ENCODE measurements around the gene MYO1D. TPM values are rescaled to one million over a fixed set of nuclear protein-coding genes. Genes with fewer than 3 reads are reported as not detected.

Gene MYO1D
- total RNA-seq, 2 experiments from 2014 or later, result 2.2 to 2.3 TPM

GRCh38 chr17:32558326-32558955 is 318.5 kb downstream of the MYO1D start:
- Mint-ChIP-seq H3K27me3 (ENCODE audit: low read depth) (no peaks in the 10 kb centered on the region), H3K9me3 (ENCODE audit: insufficient read depth) (no peaks in the 10 kb centered on the region), H3K4me3 (peak overlapping the region; percentile 2), H3K4me1 (ENCODE audit: low read depth) (peaks cover 47% of the 10 kb centered on the region), H3K27ac (peak overlapping the region; percentile 53), H3K36me3 (ENCODE audit: low read depth) (no peaks in the 10 kb centered on the region)
- ChIA-PET POLR2A (interaction anchor here (0.8 kb wide), 1 partner anchor 16 kb away, joined by 3 read pairs; no protein-coding TSS in a partner anchor), CTCF (interaction anchor here (0.9 to 1.3 kb wide), 3 partner anchors 8 to 114 kb away, joined by 3 to 6 read pairs (median 3); partner anchors contain the start of gene PSMD11)
- ATAC-seq (peak; percentile 57), DNase-seq (no peak)

- ATAC-seq (no peak), DNase-seq (no peak)
- H3K27me3 Mint-ChIP-seq (ENCODE audit: low read depth), result no peaks in the 10 kb centered on the region
- no peak overlapping the region for H3K27ac Mint-ChIP-seq
- peaks cover 74% of the 10 kb centered on the region for H3K4me1 Mint-ChIP-seq (ENCODE audit: low read depth)
- no peaks in the 10 kb centered on the region for H3K36me3 Mint-ChIP-seq (ENCODE audit: low read depth)
- no peak overlapping the region for H3K4me3 Mint-ChIP-seq
- ChIA-PET CTCF (interaction anchor here (1.0 to 1.2 kb wide), 2 partner anchors 94 kb away, joined by 3 read pairs; no protein-coding TSS in a partner anchor), POLR2A (interaction anchor here (0.6 kb wide), 1 partner anchor 216 kb away, joined by 4 read pairs; no protein-coding TSS in a partner anchor)
- H3K9me3 Mint-ChIP-seq (ENCODE audit: insufficient read depth), result no peaks in the 10 kb centered on the region
Observed at GRCh38 chr17:32555611-32556310, 321.2 kb downstream of the MYO1D start.

GRCh38 chr17:32553168-32553567 is 323.8 kb downstream of the MYO1D start:
- ChIA-PET POLR2A (no interaction called here), CTCF (interaction anchor here (1.0 to 1.4 kb wide), 3 partner anchors 29 to 66 kb away, joined by 3 to 4 read pairs (median 3); partner anchors contain the start of gene CDK5R1)
- no peaks in the 10 kb centered on the region for H3K27me3 Mint-ChIP-seq (ENCODE audit: low read depth)
- H3K4me3 Mint-ChIP-seq, result no peak overlapping the region
- no peak overlapping the region for H3K27ac Mint-ChIP-seq
- no peaks in the 10 kb centered on the region for H3K9me3 Mint-ChIP-seq (ENCODE audit: insufficient read depth)
- no peaks in the 10 kb centered on the region for H3K36me3 Mint-ChIP-seq (ENCODE audit: low read depth)
- ATAC-seq (no peak), DNase-seq (no peak)
- H3K4me1 Mint-ChIP-seq (ENCODE audit: low read depth), result peaks cover 65% of the 10 kb centered on the region

GRCh38 chr17:32552280-32552679 is 324.6 kb downstream of the MYO1D start:
- Mint-ChIP-seq H3K36me3 (ENCODE audit: low read depth) (no peaks in the 10 kb centered on the region), H3K9me3 (ENCODE audit: insufficient read depth) (no peaks in the 10 kb centered on the region), H3K4me3 (no peak overlapping the region), H3K27me3 (ENCODE audit: low read depth) (no peaks in the 10 kb centered on the region), H3K4me1 (ENCODE audit: low read depth) (peaks cover 58% of the 10 kb centered on the region), H3K27ac (peak overlapping the region; percentile 39)
- POLR2A ChIA-PET, result no interaction called here
- ATAC-seq, result no peak
- DNase-seq, result no peak
- CTCF ChIA-PET, result interaction anchor here (1.0 to 1.3 kb wide), 2 partner anchors 28 to 56 kb away, joined by 3 to 4 read pairs; no protein-coding TSS in a partner anchor

GRCh38 chr17:32551186-32551955 is 325.6 kb downstream of the MYO1D start:
- no peaks in the 10 kb centered on the region for H3K9me3 Mint-ChIP-seq (ENCODE audit: insufficient read depth)
- H3K4me3 Mint-ChIP-seq, result peak overlapping the region; percentile 42
- CTCF ChIA-PET, result interaction anchor here (0.8 to 2.0 kb wide), 7 partner anchors 12 to 232 kb away, joined by 3 to 7 read pairs (median 4); no protein-coding TSS in a partner anchor
- POLR2A ChIA-PET, result interaction anchor here (0.8 to 1.5 kb wide), 4 partner anchors 10 to 68 kb away, joined by 3 read pairs; no protein-coding TSS in a partner anchor
- peak; percentile 96 for ATAC-seq
- no peaks in the 10 kb centered on the region for H3K36me3 Mint-ChIP-seq (ENCODE audit: low read depth)
- H3K27ac Mint-ChIP-seq, result peak overlapping the region; percentile 83
- peaks cover 55% of the 10 kb centered on the region for H3K4me1 Mint-ChIP-seq (ENCODE audit: low read depth)
- peak; percentile 49 for DNase-seq
- no peaks in the 10 kb centered on the region for H3K27me3 Mint-ChIP-seq (ENCODE audit: low read depth)

- no peak for ATAC-seq
- Mint-ChIP-seq H3K27ac (no peak overlapping the region), H3K9me3 (ENCODE audit: insufficient read depth) (no peaks in the 10 kb centered on the region), H3K4me3 (no peak overlapping the region), H3K4me1 (ENCODE audit: low read depth) (peaks cover 41% of the 10 kb centered on the region), H3K36me3 (ENCODE audit: low read depth) (no peaks in the 10 kb centered on the region), H3K27me3 (ENCODE audit: low read depth) (no peaks in the 10 kb centered on the region)
- no peak for DNase-seq
- CTCF ChIA-PET, result interaction anchor here (0.8 to 2.0 kb wide), 3 partner anchors 25 to 87 kb away, joined by 3 to 7 read pairs (median 4); no protein-coding TSS in a partner anchor
- POLR2A ChIA-PET, result interaction anchor here (1.1 to 1.5 kb wide), 2 partner anchors 30 to 40 kb away, joined by 3 read pairs; no protein-coding TSS in a partner anchor
Observed at GRCh38 chr17:32549559-32549958, 327.4 kb downstream of the MYO1D start.

- H3K27ac Mint-ChIP-seq, result no peak overlapping the region
- no peaks in the 10 kb centered on the region for H3K36me3 Mint-ChIP-seq (ENCODE audit: low read depth)
- H3K4me1 Mint-ChIP-seq (ENCODE audit: low read depth), result peaks cover 8% of the 10 kb centered on the region
- ATAC-seq, result no peak
- H3K27me3 Mint-ChIP-seq (ENCODE audit: low read depth), result no peaks in the 10 kb centered on the region
- H3K4me3 Mint-ChIP-seq, result no peak overlapping the region
- POLR2A ChIA-PET, result no interaction called here
- H3K9me3 Mint-ChIP-seq (ENCODE audit: insufficient read depth), result no peaks in the 10 kb centered on the region
- DNase-seq, result no peak
- CTCF ChIA-PET, result interaction anchor here (1.4 kb wide), 2 partner anchors 13 to 113 kb away, joined by 3 to 4 read pairs; no protein-coding TSS in a partner anchor
Observed at GRCh38 chr17:32546031-32546444, 330.9 kb downstream of the MYO1D start.

GRCh38 chr17:32542186-32542585 is 334.7 kb downstream of the MYO1D start:
- DNase-seq (no peak), ATAC-seq (no peak)
- Mint-ChIP-seq H3K4me3 (no peak overlapping the region), H3K4me1 (ENCODE audit: low read depth) (no peaks in the 10 kb centered on the region), H3K27ac (no peak overlapping the region), H3K27me3 (ENCODE audit: low read depth) (no peaks in the 10 kb centered on the region), H3K9me3 (ENCODE audit: insufficient read depth) (no peaks in the 10 kb centered on the region), H3K36me3 (ENCODE audit: low read depth) (no peaks in the 10 kb centered on the region)
- ChIA-PET POLR2A (interaction anchor here (0.7 kb wide), 1 partner anchor 24 kb away, joined by 3 read pairs; no protein-coding TSS in a partner anchor), CTCF (interaction anchor here (0.9 to 1.0 kb wide), 2 partner anchors 54 to 58 kb away, joined by 3 read pairs; no protein-coding TSS in a partner anchor)

GRCh38 chr17:32541640-32542039 is 335.3 kb downstream of the MYO1D start:
- Mint-ChIP-seq H3K27me3 (ENCODE audit: low read depth) (no peaks in the 10 kb centered on the region), H3K4me1 (ENCODE audit: low read depth) (no peaks in the 10 kb centered on the region), H3K4me3 (no peak overlapping the region), H3K27ac (no peak overlapping the region), H3K36me3 (ENCODE audit: low read depth) (no peaks in the 10 kb centered on the region), H3K9me3 (ENCODE audit: insufficient read depth) (no peaks in the 10 kb centered on the region)
- DNase-seq (no peak), ATAC-seq (no peak)
- ChIA-PET POLR2A (interaction anchor here (0.7 kb wide), 1 partner anchor 25 kb away, joined by 3 read pairs; no protein-coding TSS in a partner anchor), CTCF (interaction anchor here (0.9 to 1.1 kb wide), 3 partner anchors 54 to 67 kb away, joined by 3 read pairs; no protein-coding TSS in a partner anchor)

- Mint-ChIP-seq H3K4me1 (ENCODE audit: low read depth) (peaks cover 6% of the 10 kb centered on the region), H3K4me3 (no peak overlapping the region), H3K27me3 (ENCODE audit: low read depth) (peaks cover 3% of the 10 kb centered on the region), H3K27ac (no peak overlapping the region), H3K36me3 (ENCODE audit: low read depth) (no peaks in the 10 kb centered on the region), H3K9me3 (ENCODE audit: insufficient read depth) (no peaks in the 10 kb centered on the region)
- ATAC-seq (no peak), DNase-seq (no peak)
- POLR2A ChIA-PET, result no interaction called here
- CTCF ChIA-PET, result interaction anchor here (0.7 kb wide), 1 partner anchor 122 kb away, joined by 3 read pairs; no protein-coding TSS in a partner anchor
Observed at GRCh38 chr17:32536736-32537643, 339.9 kb downstream of the MYO1D start.

Data from activated CD8-positive, alpha-beta T cell treated with anti-CD3 and anti-CD28 coated beads, Interleukin-2, amount 10 ng/mL, durations not matched to agents 7 days and 5 days (primary cell).